ENCODE results near the gene SSTR5.
"Not testable (repeated sequence)": the region's sequence is repeated elsewhere in the genome, so short reads cannot be mapped to it uniquely, and the experiment has no call there.

GRCh38 chr16:1025183-1025809, 47.3 kb upstream of the SSTR5 start:
- TF ChIP-seq, protein P1, sequence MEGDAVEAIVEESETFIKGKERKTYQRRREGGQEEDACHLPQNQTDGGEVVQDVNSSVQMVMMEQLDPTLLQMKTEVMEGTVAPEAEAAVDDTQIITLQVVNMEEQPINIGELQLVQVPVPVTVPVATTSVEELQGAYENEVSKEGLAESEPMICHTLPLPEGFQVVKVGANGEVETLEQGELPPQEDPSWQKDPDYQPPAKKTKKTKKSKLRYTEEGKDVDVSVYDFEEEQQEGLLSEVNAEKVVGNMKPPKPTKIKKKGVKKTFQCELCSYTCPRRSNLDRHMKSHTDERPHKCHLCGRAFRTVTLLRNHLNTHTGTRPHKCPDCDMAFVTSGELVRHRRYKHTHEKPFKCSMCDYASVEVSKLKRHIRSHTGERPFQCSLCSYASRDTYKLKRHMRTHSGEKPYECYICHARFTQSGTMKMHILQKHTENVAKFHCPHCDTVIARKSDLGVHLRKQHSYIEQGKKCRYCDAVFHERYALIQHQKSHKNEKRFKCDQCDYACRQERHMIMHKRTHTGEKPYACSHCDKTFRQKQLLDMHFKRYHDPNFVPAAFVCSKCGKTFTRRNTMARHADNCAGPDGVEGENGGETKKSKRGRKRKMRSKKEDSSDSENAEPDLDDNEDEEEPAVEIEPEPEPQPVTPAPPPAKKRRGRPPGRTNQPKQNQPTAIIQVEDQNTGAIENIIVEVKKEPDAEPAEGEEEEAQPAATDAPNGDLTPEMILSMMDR (IDR thresholded peaks at IDR 0.05; ENCODE audit: borderline replicate concordance, extremely low read depth, low read length, poor library complexity, severe bottlenecking), result not testable (repeated sequence)
- TF ChIP-seq EZH2 (IDR thresholded peaks at IDR 0.05; ENCODE audit: borderline replicate concordance, low read depth, low read length, severe bottlenecking), result not testable (repeated sequence)

Measured in DND-41 (cell line).